Spleen (tissue), 7 donors: Measurements from ENCODE around the gene ULK2.

Experiments used
- POLR2A ChIP-seq, 3 donors: fragments of 450-650 bp; IDR thresholded peaks; one replicate each; pipeline ENCODE4 v1.5.1; 2017; ENCODE audit warnings: antibody characterized with exemption in 3 of 3, mild to moderate bottlenecking in 1 of 3
- POLR2AphosphoS5 ChIP-seq, 3 donors: sonication (generic); formaldehyde crosslinking; IDR thresholded peaks; one replicate each; pipeline ENCODE4 v1.5.1; 2017; ENCODE audit warnings: antibody characterized with exemption in 3 of 3
- TF ChIP-seq, protein P1 (sequence below), 11 experiments: fragments of 200-600 bp in 7 of 11; fragments of 450-650 bp in 4 of 11; sonication (generic) in 4 of 11; IDR thresholded peaks in 8 of 11; conservative IDR thresholded peaks in 3 of 11; 1 replicate in 7 of 11; 2 replicates in 4 of 11; pipeline versions ENCODE4 v1.4.0 to v1.8.0; 2016 to 2021; ENCODE audit warnings: antibody characterized with exemption in 11 of 11, inconsistent platforms in 4 of 11, mild to moderate bottlenecking in 1 of 11
- donor health status: DM: no; HTN: no; CAD: no; lungs with moderate emphysema.
- donor health status: DM: no; HTN: no; CAD: no.
- donor health status: DM: no; HTN: no; CAD: no.

- TF ChIP-seq POLR2A (IDR thresholded peaks at IDR 0.05) (no peak), POLR2AphosphoS5 (IDR thresholded peaks at IDR 0.05) (no peak)
- TF ChIP-seq, protein P1, sequence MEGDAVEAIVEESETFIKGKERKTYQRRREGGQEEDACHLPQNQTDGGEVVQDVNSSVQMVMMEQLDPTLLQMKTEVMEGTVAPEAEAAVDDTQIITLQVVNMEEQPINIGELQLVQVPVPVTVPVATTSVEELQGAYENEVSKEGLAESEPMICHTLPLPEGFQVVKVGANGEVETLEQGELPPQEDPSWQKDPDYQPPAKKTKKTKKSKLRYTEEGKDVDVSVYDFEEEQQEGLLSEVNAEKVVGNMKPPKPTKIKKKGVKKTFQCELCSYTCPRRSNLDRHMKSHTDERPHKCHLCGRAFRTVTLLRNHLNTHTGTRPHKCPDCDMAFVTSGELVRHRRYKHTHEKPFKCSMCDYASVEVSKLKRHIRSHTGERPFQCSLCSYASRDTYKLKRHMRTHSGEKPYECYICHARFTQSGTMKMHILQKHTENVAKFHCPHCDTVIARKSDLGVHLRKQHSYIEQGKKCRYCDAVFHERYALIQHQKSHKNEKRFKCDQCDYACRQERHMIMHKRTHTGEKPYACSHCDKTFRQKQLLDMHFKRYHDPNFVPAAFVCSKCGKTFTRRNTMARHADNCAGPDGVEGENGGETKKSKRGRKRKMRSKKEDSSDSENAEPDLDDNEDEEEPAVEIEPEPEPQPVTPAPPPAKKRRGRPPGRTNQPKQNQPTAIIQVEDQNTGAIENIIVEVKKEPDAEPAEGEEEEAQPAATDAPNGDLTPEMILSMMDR (IDR thresholded peaks at IDR 0.05 in 8 of 11, conservative IDR thresholded peaks at IDR 0.05 in 3 of 11): no peak
Observed at GRCh38 chr17:19799796-19800195, 67.9 kb downstream of the ULK2 start.
